Measurements from ENCODE around the gene PLA2G15. TPM values are rescaled to one million over a fixed set of nuclear protein-coding genes. Genes with fewer than 3 reads are reported as not detected.

PLA2G15 gene
- total RNA-seq, 1 donor from 2014 or later: 21.9 TPM

GRCh38 chr16:68214726-68215125, 30.4 kb upstream of the PLA2G15 start:
- no peaks in the 10 kb centered on the region for H3K27me3 ChIP-seq
- no peak overlapping the region for H3K27ac ChIP-seq
- no peaks in the 10 kb centered on the region for H3K9me3 ChIP-seq
- no peak for DNase-seq (ENCODE audit: low spot score in 2 of 2)
- TF ChIP-seq CTCF (IDR thresholded peaks at IDR 0.05): no peak
- peaks cover 0 to under 1% of the 10 kb centered on the region in 2 donors for H3K36me3 ChIP-seq
- H3K4me3 ChIP-seq: no peak overlapping the region
- intact Hi-C loops (cut with DNase I): no loop called here
- H3K4me1 ChIP-seq: no peaks in the 10 kb centered on the region

DNA sequence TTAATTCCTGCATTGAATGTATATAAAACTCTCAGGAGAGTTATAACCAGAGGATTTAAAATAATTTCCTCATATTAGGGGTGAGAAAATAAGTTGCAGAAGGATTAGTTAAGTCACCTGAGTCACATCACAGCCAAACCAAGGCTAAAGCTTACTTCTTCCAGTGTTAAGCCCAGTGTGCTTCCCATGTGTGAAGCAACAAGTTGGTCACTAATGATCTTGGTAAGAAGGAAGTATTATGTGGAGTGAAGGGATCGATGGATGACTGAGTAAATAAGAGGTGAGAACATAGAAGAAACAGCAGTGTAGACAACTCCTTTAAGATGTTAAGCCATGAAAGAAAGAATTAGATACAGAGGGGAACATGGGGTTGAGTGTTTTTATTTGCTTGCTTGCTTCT, 29.9 kb upstream of the PLA2G15 start:
- intact Hi-C loops (cut with DNase I): no loop called here
- no peaks in the 10 kb centered on the region for H3K4me1 ChIP-seq
- DNase-seq (ENCODE audit: low spot score in 2 of 2): no peak
- no peak for TF ChIP-seq CTCF (IDR thresholded peaks at IDR 0.05)
- H3K27ac ChIP-seq: no peak overlapping the region
- no peak overlapping the region for H3K4me3 ChIP-seq
- no peaks in the 10 kb centered on the region for H3K27me3 ChIP-seq
- H3K36me3 ChIP-seq: no peaks in the 10 kb centered on the region
- H3K9me3 ChIP-seq: no peaks in the 10 kb centered on the region

DNA sequence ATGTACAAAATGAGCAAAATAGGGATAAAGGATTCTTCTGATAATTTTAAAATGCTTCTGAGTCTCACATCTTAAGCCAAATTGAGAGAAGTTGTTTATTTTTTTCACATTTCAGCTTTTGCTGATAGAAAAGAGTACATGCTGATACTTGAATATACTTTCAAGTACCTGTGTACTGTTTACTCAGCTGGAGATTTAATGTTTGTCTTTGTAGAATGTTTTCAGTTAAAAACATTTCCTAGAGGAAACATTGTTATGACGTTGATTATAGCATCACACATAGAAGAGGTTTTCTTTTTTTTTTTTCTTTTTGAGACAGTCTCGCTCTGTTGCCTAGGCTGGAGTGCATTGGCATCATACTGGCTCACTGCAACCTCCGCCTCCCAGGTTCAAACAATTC, 28.9 kb upstream of the PLA2G15 start:
- H3K27me3 ChIP-seq: no peaks in the 10 kb centered on the region
- no peaks in the 10 kb centered on the region for H3K36me3 ChIP-seq
- intact Hi-C loops (cut with DNase I): no loop called here
- DNase-seq (ENCODE audit: low spot score in 2 of 2): no peak
- H3K27ac ChIP-seq: no peak overlapping the region
- H3K4me1 ChIP-seq: no peaks in the 10 kb centered on the region
- H3K4me3 ChIP-seq: no peak overlapping the region
- no peak for TF ChIP-seq CTCF (IDR thresholded peaks at IDR 0.05)
- no peaks in the 10 kb centered on the region for H3K9me3 ChIP-seq

GRCh38 chr16:68217506-68217905, 27.7 kb upstream of the PLA2G15 start:
- H3K4me1 ChIP-seq: no peaks in the 10 kb centered on the region
- no peak overlapping the region for H3K4me3 ChIP-seq
- H3K36me3 ChIP-seq: no peaks in the 10 kb centered on the region
- H3K9me3 ChIP-seq: no peaks in the 10 kb centered on the region
- no peak for DNase-seq (ENCODE audit: low spot score in 2 of 2)
- H3K27ac ChIP-seq: no peak overlapping the region
- intact Hi-C loops (cut with DNase I): no loop called here
- no peak for TF ChIP-seq CTCF (IDR thresholded peaks at IDR 0.05)
- no peaks in the 10 kb centered on the region for H3K27me3 ChIP-seq

DNA sequence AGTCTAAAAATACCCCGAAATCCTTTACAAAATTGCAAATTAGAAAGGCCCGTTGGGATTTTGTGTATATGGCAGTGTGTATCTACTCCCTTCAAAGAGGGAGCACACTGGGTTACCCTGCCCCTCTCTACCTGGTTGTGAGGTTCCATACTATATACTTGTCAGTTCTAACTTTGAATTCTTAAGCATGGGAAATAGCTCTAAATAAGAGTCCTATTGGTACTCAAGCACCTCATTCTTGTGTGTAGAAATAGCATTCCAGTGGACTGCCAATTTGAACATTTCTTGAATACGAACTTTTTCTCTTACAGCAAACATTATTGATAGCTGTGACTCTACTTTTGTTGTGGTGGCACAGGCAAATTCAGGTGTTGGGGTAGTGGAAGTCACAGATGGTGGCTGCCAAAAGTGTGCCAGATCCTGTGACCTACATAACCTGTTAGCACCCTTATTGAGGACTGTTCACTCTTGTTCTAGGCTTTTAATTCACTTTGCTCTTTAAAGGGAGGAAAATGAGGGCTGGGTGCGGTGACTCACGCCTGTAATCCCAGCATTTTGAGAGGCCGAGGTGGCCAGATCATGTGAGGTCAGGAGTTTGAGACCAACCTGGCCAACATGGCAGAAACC, 25.3 kb upstream of the PLA2G15 start:
- no peak overlapping the region for H3K4me3 ChIP-seq
- no peak for DNase-seq (ENCODE audit: low spot score in 2 of 2)
- intact Hi-C loops (cut with DNase I): no loop called here
- no peaks in the 10 kb centered on the region for H3K4me1 ChIP-seq
- no peak for TF ChIP-seq CTCF (IDR thresholded peaks at IDR 0.05)
- H3K27ac ChIP-seq: no peak overlapping the region
- no peaks in the 10 kb centered on the region for H3K36me3 ChIP-seq
- no peaks in the 10 kb centered on the region for H3K9me3 ChIP-seq
- H3K27me3 ChIP-seq: no peaks in the 10 kb centered on the region

- Histone ChIP-seq H3K36me3 (peaks cover 0 to 13% of the 10 kb centered on the region in 2 donors), H3K4me1 (no peaks in the 10 kb centered on the region), H3K27ac (no peak overlapping the region), H3K9me3 (no peaks in the 10 kb centered on the region), H3K4me3 (no peak overlapping the region), H3K27me3 (no peaks in the 10 kb centered on the region)
- DNase-seq (ENCODE audit: low spot score in 2 of 2): no peak
- intact Hi-C loops (cut with DNase I): no loop called here
- TF ChIP-seq CTCF (IDR thresholded peaks at IDR 0.05): no peak
These were observed 22.1 kb upstream of the PLA2G15 start for GRCh38 chr16:68223072-68223471.

Measured in ascending aorta (tissue), 2 donors.